HepG2 (cell line): ENCODE results near the gene GNL3. TPM values are rescaled to one million over a fixed set of nuclear protein-coding genes. Genes with fewer than 3 reads are reported as not detected.

Experiments
- CAMTA2 ChIP-seq: sonication (generic); formaldehyde crosslinking; IDR thresholded peaks from 2 replicates; pipeline ENCODE4 v1.4.0; 2020; ENCODE audit warnings: mild to moderate bottlenecking, missing genetic modification reagents, borderline replicate concordance
- CEBPZ ChIP-seq: IDR thresholded peaks from 2 replicates; pipeline ENCODE4 v1.6.1; 2012; ENCODE audit warnings: low read length, improper control_type of control experiment
- FOXO4 ChIP-seq: sonication (generic); formaldehyde crosslinking; conservative IDR thresholded peaks from 2 replicates; pipeline ENCODE4 v1.8.1; 2023; ENCODE audit warnings: missing genetic modification reagents
- HOXD1 ChIP-seq: sonication (generic); formaldehyde crosslinking; IDR thresholded peaks from 2 replicates; pipeline ENCODE4 v1.5.0; 2020; ENCODE audit warnings: missing genetic modification reagents
- RBM39 ChIP-seq: fragments of 200-400 bp; formaldehyde crosslinking; IDR thresholded peaks from one replicate; pipeline ENCODE4 v1.6.1; 2018; ENCODE audit warnings: antibody characterized with exemption, mild to moderate bottlenecking, low read depth, low read length; ENCODE audit not compliant: poor library complexity, severe bottlenecking
- TFAP4 ChIP-seq: sonication (generic); IDR thresholded peaks from 2 replicates; pipeline ENCODE4 v1.6.1; 2016; ENCODE audit warnings: low read depth, borderline replicate concordance
- ZNF224 ChIP-seq: sonication (generic); formaldehyde crosslinking; IDR thresholded peaks from 2 replicates; pipeline ENCODE4 v1.5.0; 2020; ENCODE audit warnings: mild to moderate bottlenecking, missing genetic modification reagents
- ZNF646 ChIP-seq: sonication (generic); formaldehyde crosslinking; IDR thresholded peaks from 2 replicates; pipeline ENCODE4 v1.9.0; 2021; ENCODE audit warnings: mild to moderate bottlenecking, missing genetic modification reagents
- ZNF816 ChIP-seq: sonication (generic); formaldehyde crosslinking; IDR thresholded peaks from 2 replicates; pipeline ENCODE4 v1.8.0; 2022; ENCODE audit warnings: missing genetic modification reagents, mild to moderate bottlenecking, borderline replicate concordance
- ZSCAN25 ChIP-seq: sonication (generic); formaldehyde crosslinking; IDR thresholded peaks from 2 replicates; pipeline ENCODE4 v1.8.0; 2022; ENCODE audit warnings: mild to moderate bottlenecking, missing genetic modification reagents
- polyA plus RNA-seq, 8 experiments: library from polyadenylated mRNA; depleted of rRNA in 3 of 8; stranded (reverse) in 7 of 8; unstranded in 1 of 8; fragments of >200 nt; fragmentation: Illumina TruSeq in 4 of 8; extraction: Trizol in 4 of 8; gene quantifications; 2 replicates each; pipeline versions ENCODE4 v1.2.1 to v1.2.3, GENCODE V29; 2011 to 2016; ENCODE audit warnings: low read depth in 4 of 8, missing spikeins in 1 of 8, mixed read lengths in 1 of 8; ENCODE audit not compliant: insufficient read depth in 1 of 8
- total RNA-seq, 5 experiments: library from RNA; depleted of rRNA; stranded (reverse); fragments of >200 nt; fragmentation: Illumina TruSeq; extraction: Trizol; gene quantifications; 2 replicates each; pipeline ENCODE4 v1.2.3, GENCODE V29; 2016; ENCODE audit warnings: low read depth in 1 of 5
- TF ChIP-seq, protein P1 (sequence below): sonication (generic); formaldehyde crosslinking; IDR thresholded peaks from 2 replicates; pipeline ENCODE4 v1.4.0; 2020; ENCODE audit warnings: missing genetic modification reagents
- TF ChIP-seq, protein P2 (sequence below): IDR thresholded peaks from 2 replicates; pipeline ENCODE4 v1.6.1; 2012; ENCODE audit warnings: inconsistent platforms

Gene GNL3
- total and polyA plus RNA-seq, 2 of the 13 experiments (the other 11 are each of a cell fraction or from before 2014, with no cell fraction given): 129 to 257 TPM

- no peak for TF ChIP-seq CAMTA2 (CRISPR knock-in tag)
- no peak for TF ChIP-seq CEBPZ
- TF ChIP-seq TFAP4: peak; percentile 41; the same call in 1 of the 2 replicates
- 0 out of 2 replicates have a peak, but pooled peaks have one; percentile 70 for TF ChIP-seq ZNF224 (CRISPR knock-in tag)
- TF ChIP-seq ZNF646 (CRISPR knock-in tag): 0 out of 2 replicates have a peak, but pooled peaks have one; percentile 34
- peak; percentile 94; the same call in 1 of the 2 replicates for TF ChIP-seq ZNF816 (CRISPR knock-in tag)
- TF ChIP-seq, protein P1, sequence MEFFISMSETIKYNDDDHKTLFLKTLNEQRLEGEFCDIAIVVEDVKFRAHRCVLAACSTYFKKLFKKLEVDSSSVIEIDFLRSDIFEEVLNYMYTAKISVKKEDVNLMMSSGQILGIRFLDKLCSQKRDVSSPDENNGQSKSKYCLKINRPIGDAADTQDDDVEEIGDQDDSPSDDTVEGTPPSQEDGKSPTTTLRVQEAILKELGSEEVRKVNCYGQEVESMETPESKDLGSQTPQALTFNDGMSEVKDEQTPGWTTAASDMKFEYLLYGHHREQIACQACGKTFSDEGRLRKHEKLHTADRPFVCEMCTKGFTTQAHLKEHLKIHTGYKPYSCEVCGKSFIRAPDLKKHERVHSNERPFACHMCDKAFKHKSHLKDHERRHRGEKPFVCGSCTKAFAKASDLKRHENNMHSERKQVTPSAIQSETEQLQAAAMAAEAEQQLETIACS: no peak
- TF ChIP-seq FOXO4 (CRISPR knock-in tag): no peak
- peak; percentile 68 for TF ChIP-seq RBM39
- TF ChIP-seq, protein P2, sequence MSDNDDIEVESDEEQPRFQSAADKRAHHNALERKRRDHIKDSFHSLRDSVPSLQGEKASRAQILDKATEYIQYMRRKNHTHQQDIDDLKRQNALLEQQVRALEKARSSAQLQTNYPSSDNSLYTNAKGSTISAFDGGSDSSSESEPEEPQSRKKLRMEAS: peak; percentile 81
- no peak for TF ChIP-seq ZSCAN25 (CRISPR knock-in tag)
- TF ChIP-seq HOXD1: peak; percentile 44; the same call in 1 of the 2 replicates
These were observed 20.2 kb downstream of the GNL3 start, which contains the start of the genes GLT8D1 and SPCS1 (continued) for GRCh38 chr3:52705688-52706686.
